GM12878 (cell line): ENCODE data around the gene JAGN1. TPM values are rescaled to one million over a fixed set of nuclear protein-coding genes. Genes with fewer than 3 reads are reported as not detected.

ENCODE experiments used
- ATAC-seq: fragments of 200-7000 bp; cut with Tn5 transposase; 3 replicates; pipeline ENCODE4 v1.9.1; 2020; ENCODE audit warnings: mild to moderate bottlenecking, moderate library complexity
- BruUV-seq: library from RNA; stranded (reverse); fragments of 400-500 nt; replicated peaks from 2 replicates; lab custom pipeline; 2021; lab: Mats Ljungman, UMichigan
- CTCF ChIA-PET: fragments of 300-600 bp; sonication (Branson Sonifier 250); formaldehyde crosslinking; extraction: SDS; loops from one replicate; lab custom pipeline; 2021; ENCODE audit warnings: inconsistent platforms; lab: Yijun Ruan, JAX
- POLR2A ChIA-PET: fragments of 350-600 bp; formaldehyde crosslinking; extraction: SDS; loops from one replicate; lab custom pipeline; 2021; ENCODE audit warnings: inconsistent platforms; lab: Charles Lee
- RAD21 ChIA-PET: fragments of 300-600 bp; sonication (Branson Sonifier 250); formaldehyde crosslinking; loops from one replicate; lab custom pipeline; 2023; ENCODE audit warnings: antibody characterized with exemption; ENCODE audit not compliant: unreplicated experiment; lab: Charles Lee
- SMC1A ChIA-PET: fragments of 300-600 bp; sonication (Branson Sonifier 250); formaldehyde crosslinking; loops from one replicate; lab custom pipeline; 2023; ENCODE audit not compliant: unreplicated experiment, uncharacterized antibody; lab: Charles Lee
- DNase-seq: peaks from one replicate; pipeline ENCODE4 v3.0.0-alpha.2; 2011; ENCODE audit warnings: low read depth, low spot score
- FAIRE-seq: peaks from 3 replicates; lab custom pipeline; 2011; peaks lifted over from hg19 to GRCh38; lab: Jason Lieb, UNC
- H2AFZ ChIP-seq: 2 replicates; pipeline ENCODE4 v1.6.0; 2011; ENCODE audit warnings: low read depth, low read length, control low read depth; ENCODE audit not compliant: control insufficient read depth
- H3K27ac ChIP-seq: 2 replicates; pipeline ENCODE4 v1.5.1; 2011; ENCODE audit warnings: control low read depth; ENCODE audit not compliant: control insufficient read depth, insufficient read depth
- H3K27me3 ChIP-seq, 2 experiments: replicated peaks in 1 of 2; 2 replicates each; pipeline versions ENCODE4 v1.6.0 to v1.6.1; 2011; ENCODE audit warnings: low read length in 1 of 2; ENCODE audit not compliant: control insufficient read depth in 2 of 2, insufficient read depth in 2 of 2
- H3K36me3 ChIP-seq, 2 experiments: 2 replicates each; pipeline ENCODE4 v1.5.1; 2011; ENCODE audit warnings: low read length in 1 of 2; ENCODE audit not compliant: control insufficient read depth in 2 of 2, insufficient read depth in 2 of 2
- H3K4me1 ChIP-seq: 2 replicates; pipeline ENCODE4 v1.6.1; 2011; ENCODE audit warnings: mild to moderate bottlenecking, low read length, moderate library complexity, mixed read lengths; ENCODE audit not compliant: control insufficient read depth, insufficient read depth
- H3K4me2 ChIP-seq: 2 replicates; pipeline ENCODE4 v1.6.0; 2011; ENCODE audit warnings: control low read depth; ENCODE audit not compliant: control insufficient read depth, insufficient read depth
- H3K4me3 ChIP-seq: fragments of 200-600 bp; sonication (generic); 2 replicates; pipeline ENCODE4 v1.5.1; 2016
- H3K79me2 ChIP-seq: 2 replicates; pipeline ENCODE4 v1.6.0; 2011; ENCODE audit warnings: low read length; ENCODE audit not compliant: control insufficient read depth, insufficient read depth
- H3K9ac ChIP-seq: 2 replicates; pipeline ENCODE4 v1.8.0; 2011; ENCODE audit warnings: low read length, control low read depth, mixed read lengths; ENCODE audit not compliant: control insufficient read depth, insufficient read depth
- H3K9me3 ChIP-seq: replicated peaks from 3 replicates; pipeline ENCODE4 v1.5.1; 2011; ENCODE audit warnings: mild to moderate bottlenecking, low read length; ENCODE audit not compliant: control insufficient read depth, insufficient read depth
- H4K20me1 ChIP-seq: 2 replicates; pipeline ENCODE4 v1.6.0; 2011; ENCODE audit not compliant: control insufficient read depth, insufficient read depth
- ATF7 ChIP-seq: fragments of 450-650 bp; IDR thresholded peaks from 2 replicates; pipeline ENCODE4 v1.6.1; 2016; ENCODE audit warnings: low read depth, mild to moderate bottlenecking
- CUX1 ChIP-seq: IDR thresholded peaks from 2 replicates; pipeline ENCODE4 v1.6.1; 2012; ENCODE audit warnings: improper control_type of control experiment, low read depth, low read length; ENCODE audit not compliant: insufficient replicate concordance
- E2F4 ChIP-seq: IDR thresholded peaks from 2 replicates; pipeline ENCODE4 v1.6.1; 2012; ENCODE audit warnings: low read depth, low read length, improper control_type of control experiment
- EED ChIP-seq: sonication (generic); IDR thresholded peaks from 2 replicates; pipeline ENCODE4 v1.6.1; 2016; ENCODE audit warnings: antibody characterized with exemption, low read depth
- FOXM1 ChIP-seq: IDR thresholded peaks from 2 replicates; pipeline ENCODE4 v1.6.1; 2012; ENCODE audit warnings: low read depth, mild to moderate bottlenecking, inconsistent platforms, low read length, moderate library complexity
- NRF1 ChIP-seq: conservative IDR thresholded peaks from 2 replicates; pipeline ENCODE4 v1.6.1; 2011; ENCODE audit warnings: mild to moderate bottlenecking, low read depth, low read length, improper control_type of control experiment
- PAX8 ChIP-seq: fragments of 450-650 bp; IDR thresholded peaks from 2 replicates; pipeline ENCODE4 v1.6.1; 2017; ENCODE audit warnings: mild to moderate bottlenecking, moderate library complexity
- RFX5 ChIP-seq: IDR thresholded peaks from 2 replicates; pipeline ENCODE4 v1.6.1; 2011; ENCODE audit warnings: low read depth, low read length, improper control_type of control experiment
- SREBF1 ChIP-seq: IDR thresholded peaks from 2 replicates; pipeline ENCODE4 v1.6.1; 2012; ENCODE audit warnings: mild to moderate bottlenecking, low read length
- STAT1 ChIP-seq: fragments of 450-650 bp; conservative IDR thresholded peaks from 2 replicates; pipeline ENCODE4 v1.6.1; 2014; ENCODE audit warnings: antibody characterized with exemption, mild to moderate bottlenecking
- WGBS: methylation state at CpG from one replicate; pipeline ENCODE4 v1.1.6; 2016; ENCODE audit warnings: low lambda C conversion rate; ENCODE audit not compliant: insufficient replicate concordance, insufficient coverage; ENCODE audit errors: missing lambda C conversion rate; 5-methylcytosine and 5-hydroxymethylcytosine counted together
- in situ Hi-C: fragments of 300-500 bp; cut with MboI; formaldehyde crosslinking; loops from 9 replicates; pipeline ENCODE4 v1.14.3; 2018; ENCODE audit warnings: mixed read lengths
- intact Hi-C: fragments of 100-400 bp; cut with micrococcal nuclease; formaldehyde crosslinking; loops from one replicate; pipeline ENCODE4 v1.14.2; 2022; ENCODE audit not compliant: unreplicated experiment
- polyA plus RNA-seq, 11 experiments: library from polyadenylated mRNA; depleted of rRNA in 4 of 11; unstranded in 6 of 11; stranded (reverse) in 5 of 11; fragments of >200 nt; fragmentation: Nextera tagmentation in 4 of 11; fragmentation: Illumina TruSeq in 1 of 11; extraction: Ambion mirVana in 4 of 11; extraction: Trizol in 1 of 11; gene quantifications; 1 replicate in 1 of 11; 2 replicates in 10 of 11; pipeline versions ENCODE4 v1.2.1 to v1.2.3, GENCODE V29; 2011 to 2016; ENCODE audit warnings: inconsistent platforms in 2 of 11, missing spikeins in 2 of 11, low read depth in 1 of 11
- total RNA-seq, 4 experiments: library from RNA; depleted of rRNA in 3 of 4; stranded (reverse); fragments of >200 nt in 3 of 4; fragmentation: Illumina TruSeq in 1 of 4; extraction: Trizol in 1 of 4; gene quantifications; 2 replicates each; pipeline versions ENCODE4 v1.2.1 to v1.2.3, GENCODE V29; 2013 to 2021
- TF ChIP-seq, protein P1 (sequence below): fragments of 450-650 bp; formaldehyde crosslinking; IDR thresholded peaks from 2 replicates; pipeline ENCODE4 v1.5.0; 2022; ENCODE audit warnings: mild to moderate bottlenecking, missing genetic modification characterization
- TF ChIP-seq, protein P2 (sequence below): fragments of 450-650 bp; IDR thresholded peaks from 2 replicates; pipeline ENCODE4 v1.6.1; 2017; ENCODE audit warnings: antibody characterized with exemption, mild to moderate bottlenecking, moderate library complexity

Gene JAGN1
- total and polyA plus RNA-seq, 10 of the 15 experiments (the other 5 are each of a cell fraction or from before 2014, with no cell fraction given): 23.3 to 56.0 (median 35.4) TPM

DNA sequence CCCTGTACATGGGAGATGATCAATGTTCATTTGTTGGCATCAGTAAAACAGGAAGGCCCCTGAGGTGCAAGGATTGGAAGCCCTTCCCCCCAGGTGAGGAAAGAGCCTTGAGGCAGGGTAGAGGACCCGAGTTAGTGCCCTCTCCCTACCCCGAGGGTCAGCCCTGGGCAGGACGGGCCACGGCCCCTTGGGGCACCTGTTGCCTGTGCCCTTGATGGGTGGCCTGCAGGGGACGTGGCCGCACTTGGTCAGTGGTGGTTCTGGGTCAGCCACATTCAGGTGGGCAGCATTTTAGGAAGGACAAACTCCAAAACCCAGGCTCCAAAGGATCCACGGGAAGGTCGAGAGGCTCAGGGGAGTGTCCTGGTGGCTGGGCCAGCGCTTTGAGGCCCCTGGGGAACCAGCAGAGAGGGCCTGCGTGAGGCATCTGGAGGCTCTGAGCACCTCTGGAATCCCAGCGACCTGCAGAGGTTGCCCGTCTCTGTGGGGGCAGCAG, 30.8 kb upstream of the JAGN1 start:
- ATAC-seq (no peak), DNase-seq (no peak), FAIRE-seq (no peak)
- intact Hi-C loops (no loop called here), in situ Hi-C loops (no loop called here)
- Histone ChIP-seq H3K4me2 (no peak overlapping the region), H3K36me3 (no peaks in the 10 kb centered on the region), H3K9ac (no peak overlapping the region), H3K79me2 (no peaks in the 10 kb centered on the region), H3K27ac (no peak overlapping the region), H4K20me1 (no peaks in the 10 kb centered on the region), H3K9me3 (no peaks in the 10 kb centered on the region), H2AFZ (no peak overlapping the region), H3K4me1 (no peaks in the 10 kb centered on the region), H3K27me3 (peaks cover 2 to 3% of the 10 kb centered on the region in 2 experiments; a peak in 2 of 4 replicates), H3K4me3 (no peak overlapping the region)
- no TSS peak for BruUV-seq
- ChIA-PET POLR2A (no interaction called here), SMC1A (no interaction called here), CTCF (no interaction called here), RAD21 (no interaction called here)
- 32% methylated on average over 12 of the region's 12 CpGs for WGBS
- no peak for TF ChIP-seq NRF1
- no peak for TF ChIP-seq SREBF1
- TF ChIP-seq PAX8: no peak
- TF ChIP-seq EED: no peak
- no peak for TF ChIP-seq ATF7
- TF ChIP-seq, protein P1, sequence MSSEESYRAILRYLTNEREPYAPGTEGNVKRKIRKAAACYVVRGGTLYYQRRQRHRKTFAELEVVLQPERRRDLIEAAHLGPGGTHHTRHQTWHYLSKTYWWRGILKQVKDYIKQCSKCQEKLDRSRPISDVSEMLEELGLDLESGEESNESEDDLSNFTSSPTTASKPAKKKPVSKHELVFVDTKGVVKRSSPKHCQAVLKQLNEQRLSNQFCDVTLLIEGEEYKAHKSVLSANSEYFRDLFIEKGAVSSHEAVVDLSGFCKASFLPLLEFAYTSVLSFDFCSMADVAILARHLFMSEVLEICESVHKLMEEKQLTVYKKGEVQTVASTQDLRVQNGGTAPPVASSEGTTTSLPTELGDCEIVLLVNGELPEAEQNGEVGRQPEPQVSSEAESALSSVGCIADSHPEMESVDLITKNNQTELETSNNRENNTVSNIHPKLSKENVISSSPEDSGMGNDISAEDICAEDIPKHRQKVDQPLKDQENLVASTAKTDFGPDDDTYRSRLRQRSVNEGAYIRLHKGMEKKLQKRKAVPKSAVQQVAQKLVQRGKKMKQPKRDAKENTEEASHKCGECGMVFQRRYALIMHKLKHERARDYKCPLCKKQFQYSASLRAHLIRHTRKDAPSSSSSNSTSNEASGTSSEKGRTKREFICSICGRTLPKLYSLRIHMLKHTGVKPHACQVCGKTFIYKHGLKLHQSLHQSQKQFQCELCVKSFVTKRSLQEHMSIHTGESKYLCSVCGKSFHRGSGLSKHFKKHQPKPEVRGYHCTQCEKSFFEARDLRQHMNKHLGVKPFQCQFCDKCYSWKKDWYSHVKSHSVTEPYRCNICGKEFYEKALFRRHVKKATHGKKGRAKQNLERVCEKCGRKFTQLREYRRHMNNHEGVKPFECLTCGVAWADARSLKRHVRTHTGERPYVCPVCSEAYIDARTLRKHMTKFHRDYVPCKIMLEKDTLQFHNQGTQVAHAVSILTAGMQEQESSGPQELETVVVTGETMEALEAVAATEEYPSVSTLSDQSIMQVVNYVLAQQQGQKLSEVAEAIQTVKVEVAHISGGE (CRISPR knock-in tag): no peak
- no peak for TF ChIP-seq FOXM1
- no peak for TF ChIP-seq CUX1
- TF ChIP-seq E2F4: no peak
- TF ChIP-seq RFX5: no peak
- TF ChIP-seq, protein P2, sequence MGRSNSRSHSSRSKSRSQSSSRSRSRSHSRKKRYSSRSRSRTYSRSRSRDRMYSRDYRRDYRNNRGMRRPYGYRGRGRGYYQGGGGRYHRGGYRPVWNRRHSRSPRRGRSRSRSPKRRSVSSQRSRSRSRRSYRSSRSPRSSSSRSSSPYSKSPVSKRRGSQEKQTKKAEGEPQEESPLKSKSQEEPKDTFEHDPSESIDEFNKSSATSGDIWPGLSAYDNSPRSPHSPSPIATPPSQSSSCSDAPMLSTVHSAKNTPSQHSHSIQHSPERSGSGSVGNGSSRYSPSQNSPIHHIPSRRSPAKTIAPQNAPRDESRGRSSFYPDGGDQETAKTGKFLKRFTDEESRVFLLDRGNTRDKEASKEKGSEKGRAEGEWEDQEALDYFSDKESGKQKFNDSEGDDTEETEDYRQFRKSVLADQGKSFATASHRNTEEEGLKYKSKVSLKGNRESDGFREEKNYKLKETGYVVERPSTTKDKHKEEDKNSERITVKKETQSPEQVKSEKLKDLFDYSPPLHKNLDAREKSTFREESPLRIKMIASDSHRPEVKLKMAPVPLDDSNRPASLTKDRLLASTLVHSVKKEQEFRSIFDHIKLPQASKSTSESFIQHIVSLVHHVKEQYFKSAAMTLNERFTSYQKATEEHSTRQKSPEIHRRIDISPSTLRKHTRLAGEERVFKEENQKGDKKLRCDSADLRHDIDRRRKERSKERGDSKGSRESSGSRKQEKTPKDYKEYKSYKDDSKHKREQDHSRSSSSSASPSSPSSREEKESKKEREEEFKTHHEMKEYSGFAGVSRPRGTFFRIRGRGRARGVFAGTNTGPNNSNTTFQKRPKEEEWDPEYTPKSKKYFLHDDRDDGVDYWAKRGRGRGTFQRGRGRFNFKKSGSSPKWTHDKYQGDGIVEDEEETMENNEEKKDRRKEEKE: no peak
- no peak for TF ChIP-seq STAT1
